Choroid plexus epithelial cell (primary cell): ENCODE data around the gene MINDY4.
A peak's percentile ranks its signal among the peaks of the same experiment; 100 is the strongest.
"Not testable (repeated sequence)": the region's sequence is repeated elsewhere in the genome, so short reads cannot be mapped to it uniquely, and the experiment has no call there.

ENCODE experiments used
- DNase-seq: peaks from one replicate; pipeline ENCODE4 v3.0.0-alpha.2; 2010; ENCODE audit warnings: low read depth
- H3K4me3 ChIP-seq: 2 replicates; pipeline ENCODE4 v1.5.1; 2011; ENCODE audit warnings: low read depth, mild to moderate bottlenecking, control low read depth, low read length, moderate library complexity
- CTCF ChIP-seq: conservative IDR thresholded peaks from 2 replicates; pipeline ENCODE4 v1.5.1; 2011; ENCODE audit warnings: low read depth, mild to moderate bottlenecking, control low read depth, inconsistent platforms, low read length, moderate library complexity

Gene MINDY4

GRCh38 chr7:30802812-30803211 is 31.6 kb downstream of the MINDY4 start:
- no peak for DNase-seq
- no peak overlapping the region for H3K4me3 ChIP-seq
- no peak for TF ChIP-seq CTCF

- H3K4me3 ChIP-seq, result no peak overlapping the region
- DNase-seq, result peak; percentile 81
- TF ChIP-seq CTCF, result no peak
Measured at GRCh38 chr7:30804078-30804661, 33.0 kb downstream of the MINDY4 start.

GRCh38 chr7:30805081-30805691 is 34.0 kb downstream of the MINDY4 start:
- no peak for TF ChIP-seq CTCF
- DNase-seq, result no peak
- H3K4me3 ChIP-seq, result no peak overlapping the region

GRCh38 chr7:30805931-30806330 is 34.7 kb downstream of the MINDY4 start:
- no peak overlapping the region for H3K4me3 ChIP-seq
- no peak for DNase-seq
- TF ChIP-seq CTCF, result no peak

GRCh38 chr7:30807477-30807876 is 36.3 kb downstream of the MINDY4 start:
- not testable (repeated sequence) for H3K4me3 ChIP-seq, DNase-seq

- DNase-seq, H3K4me3 ChIP-seq: not testable (repeated sequence)
Measured at GRCh38 chr7:30807941-30808340, 36.7 kb downstream of the MINDY4 start.

GRCh38 chr7:30810986-30811385 is 39.8 kb downstream of the MINDY4 start:
- no peak for DNase-seq
- TF ChIP-seq CTCF, result no peak
- H3K4me3 ChIP-seq, result no peak overlapping the region

- DNase-seq, result no peak
- no peak for TF ChIP-seq CTCF
- no peak overlapping the region for H3K4me3 ChIP-seq
Measured at GRCh38 chr7:30812676-30813075, 41.5 kb downstream of the MINDY4 start.
